Coronary artery (tissue), 2 donors: ENCODE results near the gene FUT9.

Experiments
- DNase-seq: peaks from one replicate; pipeline ENCODE4 v3.0.0-alpha.2; 2017; ENCODE audit warnings: low spot score
- H3K27ac ChIP-seq, 2 donors: fragments of 200-600 bp; sonication (generic); one replicate each; pipeline ENCODE4 v1.5.1; 2016 to 2019
- H3K4me3 ChIP-seq: fragments of 200-600 bp; sonication (generic); 2 replicates; pipeline ENCODE4 v1.5.1; 2016; ENCODE audit warnings: mild to moderate bottlenecking, moderate library complexity
- CTCF ChIP-seq: fragments of 200-600 bp; sonication (generic); IDR thresholded peaks from one replicate; pipeline ENCODE4 v1.5.1; 2019; ENCODE audit warnings: antibody characterized with exemption

The FUT9 gene

GRCh38 chr6:96156425-96156824 is 140.7 kb downstream of the FUT9 start:
- Histone ChIP-seq H3K4me3 (no peak overlapping the region), H3K27ac (no peak overlapping the region)
- no peak for DNase-seq
- no peak for TF ChIP-seq CTCF

GRCh38 chr6:96157018-96157565 is 141.3 kb downstream of the FUT9 start:
- Histone ChIP-seq H3K27ac (no peak overlapping the region), H3K4me3 (no peak overlapping the region)
- DNase-seq: no peak
- no peak for TF ChIP-seq CTCF

- DNase-seq: no peak
- Histone ChIP-seq H3K27ac (no peak overlapping the region), H3K4me3 (no peak overlapping the region)
- TF ChIP-seq CTCF: no peak
These were observed 146.9 kb downstream of the FUT9 start for GRCh38 chr6:96162711-96163120.

DNA sequence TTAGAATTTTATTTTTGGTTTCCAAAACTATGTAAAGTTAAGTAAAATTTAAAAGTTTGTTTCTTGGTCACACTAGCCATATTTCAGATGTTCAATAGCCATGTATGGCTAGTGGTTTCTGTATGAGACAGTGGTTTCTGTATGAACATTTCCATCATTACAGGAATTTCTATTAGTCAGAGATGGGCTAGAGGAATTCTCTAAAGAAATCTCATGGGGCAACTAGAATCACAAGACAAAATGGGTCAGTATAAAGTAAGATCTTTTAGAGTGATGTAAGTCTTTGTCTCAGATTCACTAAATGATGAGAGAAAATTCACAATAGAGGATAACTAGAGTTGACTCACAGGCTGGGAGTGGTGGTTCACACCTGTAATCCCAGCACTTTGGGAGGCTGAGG is 149.0 kb downstream of the FUT9 start:
- DNase-seq: no peak
- no peak for TF ChIP-seq CTCF
- H3K27ac ChIP-seq: no peak overlapping the region
- no peak overlapping the region for H3K4me3 ChIP-seq

DNA sequence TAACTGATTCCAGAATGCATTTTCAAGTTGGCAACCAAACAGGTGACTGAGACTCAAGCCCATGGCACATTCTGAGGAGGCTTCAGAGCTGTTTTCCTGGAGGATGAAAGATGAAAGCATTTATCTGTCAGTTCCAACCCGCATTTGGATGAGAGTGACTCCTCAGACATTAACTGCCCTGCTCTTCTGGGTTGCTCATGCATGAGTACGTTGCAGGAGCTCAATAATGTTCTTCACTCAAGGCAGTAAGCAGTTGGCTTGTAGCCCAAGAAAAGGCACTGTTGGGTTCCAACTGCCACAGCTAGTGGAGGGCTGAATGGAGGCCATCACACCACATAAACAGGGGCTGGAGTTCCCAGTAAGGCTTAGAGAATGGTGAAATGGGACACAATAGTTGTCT is 155.3 kb downstream of the FUT9 start:
- Histone ChIP-seq H3K4me3 (no peak overlapping the region), H3K27ac (no peak overlapping the region)
- DNase-seq: no peak
- no peak for TF ChIP-seq CTCF

- Histone ChIP-seq H3K4me3 (no peak overlapping the region), H3K27ac (no peak overlapping the region)
- TF ChIP-seq CTCF: no peak
- DNase-seq: no peak
These were observed 169.0 kb downstream of the FUT9 start for GRCh38 chr6:96184798-96185197.

DNA sequence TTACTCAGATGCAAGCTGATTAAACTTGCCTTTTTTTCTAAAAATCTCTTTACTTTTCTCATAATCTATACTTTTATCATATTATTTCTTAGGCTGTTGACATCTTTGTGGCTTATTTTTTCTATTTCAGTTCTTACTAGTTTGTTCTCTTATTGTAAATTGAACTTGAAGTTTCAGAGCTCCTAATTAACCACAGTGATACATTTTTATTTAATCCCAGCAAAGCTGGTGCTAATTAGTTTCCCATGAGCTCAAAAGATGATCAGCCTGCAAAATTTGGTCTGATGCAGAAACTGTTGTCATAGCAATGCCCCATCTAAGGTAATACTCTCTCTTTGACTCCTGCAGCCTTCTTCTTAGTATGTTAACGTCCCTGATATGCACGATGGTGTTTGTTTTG is 170.3 kb downstream of the FUT9 start:
- Histone ChIP-seq H3K4me3 (no peak overlapping the region), H3K27ac (no peak overlapping the region)
- no peak for DNase-seq
- TF ChIP-seq CTCF: no peak
